HepG2 (cell line): ENCODE data around the gene TAS1R3. TPM values are rescaled to one million over a fixed set of nuclear protein-coding genes. Genes with fewer than 3 reads are reported as not detected.

Experiments
- HNF4A ChIP-seq: sonication (generic); formaldehyde crosslinking; IDR thresholded peaks from 2 replicates; pipeline ENCODE4 v1.4.0; 2020; ENCODE audit warnings: missing genetic modification reagents
- IRX3 ChIP-seq: sonication (generic); formaldehyde crosslinking; IDR thresholded peaks from 2 replicates; pipeline ENCODE4 v1.8.1; 2023; ENCODE audit warnings: mild to moderate bottlenecking, low read depth, missing genetic modification reagents, borderline replicate concordance
- KDM6A ChIP-seq: IDR thresholded peaks from 2 replicates; pipeline ENCODE4 v1.6.1; 2016; ENCODE audit warnings: low read depth
- KLF13 ChIP-seq: sonication (generic); formaldehyde crosslinking; IDR thresholded peaks from 2 replicates; pipeline ENCODE4 v1.4.0; 2020; ENCODE audit warnings: mild to moderate bottlenecking, missing genetic modification reagents
- MAX ChIP-seq: IDR thresholded peaks from 2 replicates; pipeline ENCODE4 v1.6.1; 2012; ENCODE audit warnings: inconsistent platforms
- NFKB2 ChIP-seq: sonication (generic); formaldehyde crosslinking; IDR thresholded peaks from 2 replicates; pipeline ENCODE4 v1.4.0; 2020; ENCODE audit warnings: missing genetic modification reagents, borderline replicate concordance
- POLR2G ChIP-seq: fragments of 200-400 bp; formaldehyde crosslinking; IDR thresholded peaks from 2 replicates; pipeline ENCODE4 v1.6.1; 2018; ENCODE audit warnings: mild to moderate bottlenecking, low read depth, low read length, moderate library complexity
- PRDM15 ChIP-seq: sonication (generic); formaldehyde crosslinking; IDR thresholded peaks from 2 replicates; pipeline ENCODE4 v1.4.0; 2020; ENCODE audit warnings: missing genetic modification reagents
- RNF219 ChIP-seq: sonication (generic); formaldehyde crosslinking; IDR thresholded peaks from 2 replicates; pipeline ENCODE4 v1.5.0; 2020; ENCODE audit warnings: mild to moderate bottlenecking, missing genetic modification reagents
- SAFB2 ChIP-seq: sonication (generic); formaldehyde crosslinking; IDR thresholded peaks from 2 replicates; pipeline ENCODE4 v1.5.1; 2020; ENCODE audit warnings: missing genetic modification reagents, low read depth, mild to moderate bottlenecking, borderline replicate concordance
- SALL1 ChIP-seq: sonication (generic); formaldehyde crosslinking; IDR thresholded peaks from 2 replicates; pipeline ENCODE4 v1.8.0; 2022; ENCODE audit warnings: mild to moderate bottlenecking, missing genetic modification reagents
- TFDP1 ChIP-seq: IDR thresholded peaks from 2 replicates; pipeline ENCODE4 v1.6.1; 2016; ENCODE audit warnings: missing compliant biosample characterization, missing genetic modification reagents, borderline replicate concordance
- YEATS2 ChIP-seq: sonication (generic); formaldehyde crosslinking; IDR thresholded peaks from 2 replicates; pipeline ENCODE4 v1.4.0; 2020; ENCODE audit warnings: missing genetic modification reagents, borderline replicate concordance
- ZBTB21 ChIP-seq: sonication (generic); formaldehyde crosslinking; IDR thresholded peaks from 2 replicates; pipeline ENCODE4 v1.4.0; 2020; ENCODE audit warnings: missing genetic modification reagents
- ZNF367 ChIP-seq: sonication (generic); formaldehyde crosslinking; IDR thresholded peaks from 2 replicates; pipeline ENCODE4 v1.4.0; 2020; ENCODE audit warnings: missing genetic modification reagents, borderline replicate concordance
- ZNF430 ChIP-seq: sonication (generic); formaldehyde crosslinking; IDR thresholded peaks from 2 replicates; pipeline ENCODE4 v1.9.0; 2021; ENCODE audit warnings: mild to moderate bottlenecking, missing genetic modification reagents
- ZNF512 ChIP-seq: sonication (generic); formaldehyde crosslinking; IDR thresholded peaks from 2 replicates; pipeline ENCODE4 v1.4.0; 2020; ENCODE audit warnings: mild to moderate bottlenecking, missing genetic modification reagents
- ZNF562 ChIP-seq: sonication (generic); formaldehyde crosslinking; IDR thresholded peaks from 2 replicates; pipeline ENCODE4 v1.8.0; 2022; ENCODE audit warnings: missing genetic modification reagents, borderline replicate concordance
- ZSCAN5A ChIP-seq: sonication (generic); formaldehyde crosslinking; IDR thresholded peaks from 2 replicates; pipeline ENCODE4 v1.8.0; 2022; ENCODE audit warnings: mild to moderate bottlenecking, missing genetic modification reagents, borderline replicate concordance
- polyA plus RNA-seq, 8 experiments: library from polyadenylated mRNA; depleted of rRNA in 3 of 8; stranded (reverse) in 7 of 8; unstranded in 1 of 8; fragments of >200 nt; fragmentation: Illumina TruSeq in 4 of 8; extraction: Trizol in 4 of 8; gene quantifications; 2 replicates each; pipeline versions ENCODE4 v1.2.1 to v1.2.3, GENCODE V29; 2011 to 2016; ENCODE audit warnings: low read depth in 4 of 8, missing spikeins in 1 of 8, mixed read lengths in 1 of 8; ENCODE audit not compliant: insufficient read depth in 1 of 8
- total RNA-seq, 5 experiments: library from RNA; depleted of rRNA; stranded (reverse); fragments of >200 nt; fragmentation: Illumina TruSeq; extraction: Trizol; gene quantifications; 2 replicates each; pipeline ENCODE4 v1.2.3, GENCODE V29; 2016; ENCODE audit warnings: low read depth in 1 of 5

TAS1R3 gene
- total and polyA plus RNA-seq, 2 of the 13 experiments (the other 11 are each of a cell fraction or from before 2014, with no cell fraction given), result 0.13 to 0.15 TPM

GRCh38 chr1:1330366-1331067 lies 563 bp upstream of the TAS1R3 start (continued):
- TF ChIP-seq TFDP1 (no peak), SALL1 (CRISPR knock-in tag) (peak; percentile 17; the same call in 1 of the 2 replicates), IRX3 (CRISPR knock-in tag) (no peak), YEATS2 (CRISPR knock-in tag) (no peak), MAX (no peak), NFKB2 (no peak), HNF4A (CRISPR knock-in tag) (no peak), PRDM15 (CRISPR knock-in tag) (no peak), RNF219 (CRISPR knock-in tag) (no peak), ZSCAN5A (CRISPR knock-in tag) (no peak), POLR2G (0 out of 2 replicates have a peak, but pooled peaks have one; percentile 5), SAFB2 (no peak), ZNF430 (no peak), ZNF367 (CRISPR knock-in tag) (no peak), KDM6A (CRISPR knock-in tag) (no peak), KLF13 (CRISPR knock-in tag) (no peak), ZNF562 (CRISPR knock-in tag) (no peak), ZNF512 (CRISPR knock-in tag) (no peak), ZBTB21 (0 out of 2 replicates have a peak, but pooled peaks have one; percentile 8)
